Measurements from ENCODE around the gene PSME3IP1.

Gene PSME3IP1

DNA sequence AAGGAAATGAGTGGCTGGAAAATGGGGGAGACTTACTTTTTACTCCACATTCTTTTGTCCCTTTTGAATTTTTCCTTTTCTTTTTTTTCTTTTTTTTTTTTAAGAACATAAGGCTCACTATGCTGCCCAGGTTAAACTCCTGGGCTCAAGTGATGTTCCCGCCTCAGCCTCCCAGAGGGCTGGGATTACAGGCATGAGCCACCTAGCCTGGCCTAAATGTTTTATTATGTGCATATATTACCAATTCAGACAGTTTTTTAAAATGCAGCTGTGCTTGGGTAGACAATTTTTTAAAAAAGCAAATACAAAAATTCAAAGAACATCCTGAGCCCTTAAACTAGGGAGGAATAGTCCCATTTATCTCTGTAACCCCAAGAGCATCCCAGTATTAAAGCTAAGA is 28.3 kb downstream of the PSME3IP1 start (continued):
- TF ChIP-seq SP3 (tag by site-specific recombination; IDR thresholded peaks at IDR 0.05) (no peak), ZNF623 (tag by site-specific recombination; IDR thresholded peaks at IDR 0.05) (no peak), ZNF768 (tag by site-specific recombination; IDR thresholded peaks at IDR 0.05) (no peak), ZNF404 (tag by site-specific recombination; IDR thresholded peaks at IDR 0.05) (no peak)
- TF ChIP-seq, protein P1, sequence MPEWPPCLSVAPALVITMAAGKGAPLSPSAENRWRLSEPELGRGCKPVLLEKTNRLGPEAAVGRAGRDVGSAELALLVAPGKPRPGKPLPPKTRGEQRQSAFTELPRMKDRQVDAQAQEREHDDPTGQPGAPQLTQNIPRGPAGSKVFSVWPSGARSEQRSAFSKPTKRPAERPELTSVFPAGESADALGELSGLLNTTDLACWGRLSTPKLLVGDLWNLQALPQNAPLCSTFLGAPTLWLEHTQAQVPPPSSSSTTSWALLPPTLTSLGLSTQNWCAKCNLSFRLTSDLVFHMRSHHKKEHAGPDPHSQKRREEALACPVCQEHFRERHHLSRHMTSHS (tag by site-specific recombination; IDR thresholded peaks at IDR 0.05) = no peak
- TF ChIP-seq, protein P2, sequence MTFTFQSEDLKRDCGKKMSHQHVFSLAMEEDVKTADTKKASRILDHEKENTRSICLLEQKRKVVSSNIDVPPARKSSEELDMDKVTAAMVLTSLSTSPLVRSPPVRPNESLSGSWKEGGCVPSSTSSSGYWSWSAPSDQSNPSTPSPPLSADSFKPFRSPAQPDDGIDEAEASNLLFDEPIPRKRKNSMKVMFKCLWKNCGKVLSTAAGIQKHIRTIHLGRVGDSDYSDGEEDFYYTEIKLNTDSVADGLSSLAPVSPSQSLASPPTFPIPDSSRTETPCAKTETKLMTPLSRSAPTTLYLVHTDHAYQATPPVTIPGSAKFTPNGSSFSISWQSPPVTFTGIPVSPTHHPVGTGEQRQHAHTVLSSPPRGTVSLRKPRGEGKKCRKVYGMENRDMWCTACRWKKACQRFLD (tag by site-specific recombination; IDR thresholded peaks at IDR 0.05) = no peak
- TF ChIP-seq, protein P3, sequence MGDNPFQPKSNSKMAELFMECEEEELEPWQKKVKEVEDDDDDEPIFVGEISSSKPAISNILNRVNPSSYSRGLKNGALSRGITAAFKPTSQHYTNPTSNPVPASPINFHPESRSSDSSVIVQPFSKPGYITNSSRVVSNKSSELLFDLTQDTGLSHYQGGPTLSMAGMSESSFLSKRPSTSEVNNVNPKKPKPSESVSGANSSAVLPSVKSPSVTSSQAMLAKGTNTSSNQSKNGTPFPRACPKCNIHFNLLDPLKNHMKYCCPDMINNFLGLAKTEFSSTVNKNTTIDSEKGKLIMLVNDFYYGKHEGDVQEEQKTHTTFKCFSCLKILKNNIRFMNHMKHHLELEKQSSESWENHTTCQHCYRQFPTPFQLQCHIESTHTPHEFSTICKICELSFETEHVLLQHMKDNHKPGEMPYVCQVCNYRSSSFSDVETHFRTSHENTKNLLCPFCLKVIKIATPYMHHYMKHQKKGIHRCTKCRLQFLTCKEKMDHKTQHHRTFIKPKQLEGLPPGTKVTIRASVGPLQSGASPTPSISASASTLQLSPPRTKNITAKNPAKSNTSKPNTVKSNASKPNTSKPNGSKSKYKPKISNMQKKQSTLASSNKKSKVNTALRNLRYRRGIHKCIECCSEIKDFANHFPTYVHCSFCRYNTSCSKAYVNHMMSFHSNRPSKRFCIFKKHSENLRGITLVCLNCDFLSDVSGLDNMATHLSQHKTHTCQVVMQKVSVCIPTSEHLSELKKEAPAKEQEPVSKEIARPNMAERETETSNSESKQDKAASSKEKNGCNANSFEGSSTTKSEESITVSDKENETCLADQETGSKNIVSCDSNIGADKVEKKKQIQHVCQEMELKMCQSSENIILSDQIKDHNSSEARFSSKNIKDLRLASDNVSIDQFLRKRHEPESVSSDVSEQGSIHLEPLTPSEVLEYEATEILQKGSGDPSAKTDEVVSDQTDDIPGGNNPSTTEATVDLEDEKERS (tag by site-specific recombination; IDR thresholded peaks at IDR 0.05) = no peak

DNA sequence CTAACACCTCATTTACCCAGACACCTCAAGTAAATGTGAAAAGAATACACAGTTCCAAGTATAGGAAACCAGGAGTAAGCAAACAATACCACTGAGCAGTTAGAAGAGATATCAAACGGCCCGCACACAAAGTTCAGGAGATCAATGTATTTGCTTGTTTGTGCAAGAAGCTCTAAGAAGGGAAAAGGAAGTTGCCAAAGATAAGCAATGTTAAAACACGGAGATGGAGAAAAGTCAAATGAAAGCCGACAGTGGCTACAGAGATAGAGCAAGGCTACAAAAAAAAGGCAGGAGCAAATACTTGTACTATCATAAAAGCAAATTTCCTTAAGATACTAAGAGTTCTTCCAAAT is 29.5 kb downstream of the PSME3IP1 start:
- Histone ChIP-seq H3K27ac (ENCODE audit: extremely low read depth, low read depth, low read length) (no peak overlapping the region), H3K4me1 (ENCODE audit: control insufficient read depth, insufficient read depth, low read length) (no peaks in the 10 kb centered on the region), H3K36me3 (ENCODE audit: control insufficient read depth in 2 of 2, insufficient read depth in 1 of 2, low read length in 2 of 2) (peaks cover 32 to 92% of the 10 kb centered on the region in 2 experiments), H3K4me3 (ENCODE audit: low read depth, low read length) (no peak overlapping the region), H3K9me3 (ENCODE audit: control insufficient read depth, insufficient read depth, low read depth, low read length) (no peaks in the 10 kb centered on the region)
- ChIA-PET CTCF (no interaction called here), POLR2A (no interaction called here)
- no peak for TF ChIP-seq BCL11A (tag by site-specific recombination; IDR thresholded peaks at IDR 0.05; ENCODE audit: low read depth)
- TF ChIP-seq ZNF37A (tag by site-specific recombination; IDR thresholded peaks at IDR 0.05) = no peak
- TF ChIP-seq ZNF664 (tag by site-specific recombination; IDR thresholded peaks at IDR 0.05) = no peak
- no peak for TF ChIP-seq GLIS2 (tag by site-specific recombination; IDR thresholded peaks at IDR 0.05)
- no peak for TF ChIP-seq ZNF600 (tag by site-specific recombination; IDR thresholded peaks at IDR 0.05)
- no peak for TF ChIP-seq ZNF560 (tag by site-specific recombination; IDR thresholded peaks at IDR 0.05; ENCODE audit: borderline replicate concordance)
- no peak for TF ChIP-seq ZNF184 (tag by site-specific recombination; IDR thresholded peaks at IDR 0.05)
- TF ChIP-seq ZNF549 (tag by site-specific recombination; IDR thresholded peaks at IDR 0.05) = no peak
- no peak for TF ChIP-seq ZNF585B (tag by site-specific recombination; IDR thresholded peaks at IDR 0.05)
- TF ChIP-seq, protein P4, sequence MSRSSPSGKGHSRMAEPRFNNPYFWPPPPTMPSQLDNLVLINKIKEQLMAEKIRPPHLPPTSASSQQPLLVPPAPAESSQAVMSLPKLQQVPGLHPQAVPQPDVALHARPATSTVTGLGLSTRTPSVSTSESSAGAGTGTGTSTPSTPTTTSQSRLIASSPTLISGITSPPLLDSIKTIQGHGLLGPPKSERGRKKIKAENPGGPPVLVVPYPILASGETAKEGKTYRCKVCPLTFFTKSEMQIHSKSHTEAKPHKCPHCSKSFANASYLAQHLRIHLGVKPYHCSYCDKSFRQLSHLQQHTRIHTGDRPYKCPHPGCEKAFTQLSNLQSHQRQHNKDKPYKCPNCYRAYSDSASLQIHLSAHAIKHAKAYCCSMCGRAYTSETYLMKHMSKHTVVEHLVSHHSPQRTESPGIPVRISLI (tag by site-specific recombination; IDR thresholded peaks at IDR 0.05) = no peak
- TF ChIP-seq ZXDB (tag by site-specific recombination; IDR thresholded peaks at IDR 0.05) = no peak
- TF ChIP-seq, protein P5, sequence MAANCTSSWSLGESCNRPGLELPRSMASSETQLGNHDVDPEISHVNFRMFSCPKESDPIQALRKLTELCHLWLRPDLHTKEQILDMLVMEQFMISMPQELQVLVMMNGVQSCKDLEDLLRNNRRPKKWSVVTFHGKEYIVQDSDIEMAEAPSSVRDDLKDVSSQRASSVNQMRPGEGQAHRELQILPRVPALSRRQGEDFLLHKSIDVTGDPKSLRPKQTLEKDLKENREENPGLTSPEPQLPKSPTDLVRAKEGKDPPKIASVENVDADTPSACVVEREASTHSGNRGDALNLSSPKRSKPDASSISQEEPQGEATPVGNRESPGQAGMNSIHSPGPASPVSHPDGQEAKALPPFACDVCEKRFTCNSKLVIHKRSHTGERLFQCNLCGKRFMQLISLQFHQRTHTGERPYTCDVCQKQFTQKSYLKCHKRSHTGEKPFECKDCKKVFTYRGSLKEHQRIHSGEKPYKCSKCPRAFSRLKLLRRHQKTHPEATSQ (tag by site-specific recombination; IDR thresholded peaks at IDR 0.05) = no peak
- TF ChIP-seq, protein P6, sequence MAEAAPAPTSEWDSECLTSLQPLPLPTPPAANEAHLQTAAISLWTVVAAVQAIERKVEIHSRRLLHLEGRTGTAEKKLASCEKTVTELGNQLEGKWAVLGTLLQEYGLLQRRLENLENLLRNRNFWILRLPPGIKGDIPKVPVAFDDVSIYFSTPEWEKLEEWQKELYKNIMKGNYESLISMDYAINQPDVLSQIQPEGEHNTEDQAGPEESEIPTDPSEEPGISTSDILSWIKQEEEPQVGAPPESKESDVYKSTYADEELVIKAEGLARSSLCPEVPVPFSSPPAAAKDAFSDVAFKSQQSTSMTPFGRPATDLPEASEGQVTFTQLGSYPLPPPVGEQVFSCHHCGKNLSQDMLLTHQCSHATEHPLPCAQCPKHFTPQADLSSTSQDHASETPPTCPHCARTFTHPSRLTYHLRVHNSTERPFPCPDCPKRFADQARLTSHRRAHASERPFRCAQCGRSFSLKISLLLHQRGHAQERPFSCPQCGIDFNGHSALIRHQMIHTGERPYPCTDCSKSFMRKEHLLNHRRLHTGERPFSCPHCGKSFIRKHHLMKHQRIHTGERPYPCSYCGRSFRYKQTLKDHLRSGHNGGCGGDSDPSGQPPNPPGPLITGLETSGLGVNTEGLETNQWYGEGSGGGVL (tag by site-specific recombination; IDR thresholded peaks at IDR 0.05) = no peak
- no peak for TF ChIP-seq ZNF660 (tag by site-specific recombination; IDR thresholded peaks at IDR 0.05)
- no peak for TF ChIP-seq ZNF266 (tag by site-specific recombination; IDR thresholded peaks at IDR 0.05; ENCODE audit: low read depth)
- no peak for TF ChIP-seq ZNF785 (tag by site-specific recombination; IDR thresholded peaks at IDR 0.05)
- TF ChIP-seq, protein P7, sequence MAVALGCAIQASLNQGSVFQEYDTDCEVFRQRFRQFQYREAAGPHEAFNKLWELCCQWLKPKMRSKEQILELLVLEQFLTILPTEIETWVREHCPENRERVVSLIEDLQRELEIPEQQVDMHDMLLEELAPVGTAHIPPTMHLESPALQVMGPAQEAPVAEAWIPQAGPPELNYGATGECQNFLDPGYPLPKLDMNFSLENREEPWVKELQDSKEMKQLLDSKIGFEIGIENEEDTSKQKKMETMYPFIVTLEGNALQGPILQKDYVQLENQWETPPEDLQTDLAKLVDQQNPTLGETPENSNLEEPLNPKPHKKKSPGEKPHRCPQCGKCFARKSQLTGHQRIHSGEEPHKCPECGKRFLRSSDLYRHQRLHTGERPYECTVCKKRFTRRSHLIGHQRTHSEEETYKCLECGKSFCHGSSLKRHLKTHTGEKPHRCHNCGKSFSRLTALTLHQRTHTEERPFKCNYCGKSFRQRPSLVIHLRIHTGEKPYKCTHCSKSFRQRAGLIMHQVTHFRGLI (tag by site-specific recombination; IDR thresholded peaks at IDR 0.05) = no peak
- TF ChIP-seq ZNF548 (tag by site-specific recombination; IDR thresholded peaks at IDR 0.05) = no peak

Data from HEK293 (cell line).